Choroid plexus epithelial cell (primary cell): ENCODE data around the gene ATF7.
"Not testable (repeated sequence)": the region's sequence is repeated elsewhere in the genome, so short reads cannot be mapped to it uniquely, and the experiment has no call there.

Experiments
- DNase-seq: peaks from one replicate; pipeline ENCODE4 v3.0.0-alpha.2; 2010; ENCODE audit warnings: low read depth
- H3K4me3 ChIP-seq: 2 replicates; pipeline ENCODE4 v1.5.1; 2011; ENCODE audit warnings: low read depth, mild to moderate bottlenecking, control low read depth, low read length, moderate library complexity
- CTCF ChIP-seq: conservative IDR thresholded peaks from 2 replicates; pipeline ENCODE4 v1.5.1; 2011; ENCODE audit warnings: low read depth, mild to moderate bottlenecking, control low read depth, inconsistent platforms, low read length, moderate library complexity

The ATF7 gene

GRCh38 chr12:53600490-53601295, 25.5 kb downstream of the ATF7 start:
- TF ChIP-seq CTCF: no peak
- no peak for DNase-seq
- H3K4me3 ChIP-seq: no peak overlapping the region

GRCh38 chr12:53599579-53599978, 26.6 kb downstream of the ATF7 start:
- no peak overlapping the region for H3K4me3 ChIP-seq
- peak; percentile 26 for DNase-seq
- no peak for TF ChIP-seq CTCF

GRCh38 chr12:53598971-53599370, 27.2 kb downstream of the ATF7 start:
- H3K4me3 ChIP-seq, DNase-seq: not testable (repeated sequence)

- no peak for TF ChIP-seq CTCF
- H3K4me3 ChIP-seq: no peak overlapping the region
- DNase-seq: peak; percentile 72
Observed at GRCh38 chr12:53596920-53597363, 29.2 kb downstream of the ATF7 start.

GRCh38 chr12:53594897-53595615, 31.1 kb downstream of the ATF7 start:
- H3K4me3 ChIP-seq: no peak overlapping the region
- DNase-seq: no peak
- TF ChIP-seq CTCF: no peak

- no peak overlapping the region for H3K4me3 ChIP-seq
- DNase-seq: no peak
- TF ChIP-seq CTCF: no peak
Observed at GRCh38 chr12:53593707-53594106, 32.5 kb downstream of the ATF7 start.

GRCh38 chr12:53593031-53593430, 33.2 kb downstream of the ATF7 start:
- no peak for TF ChIP-seq CTCF
- no peak overlapping the region for H3K4me3 ChIP-seq
- no peak for DNase-seq
